ENCODE measurements around the gene SART1. TPM values are rescaled to one million over a fixed set of nuclear protein-coding genes. Genes with fewer than 3 reads are reported as not detected.
A peak's percentile ranks its signal among the peaks of the same experiment; 100 is the strongest.

SART1 gene
- total RNA-seq, 1 donor from 2014 or later = 28.8 TPM

DNA sequence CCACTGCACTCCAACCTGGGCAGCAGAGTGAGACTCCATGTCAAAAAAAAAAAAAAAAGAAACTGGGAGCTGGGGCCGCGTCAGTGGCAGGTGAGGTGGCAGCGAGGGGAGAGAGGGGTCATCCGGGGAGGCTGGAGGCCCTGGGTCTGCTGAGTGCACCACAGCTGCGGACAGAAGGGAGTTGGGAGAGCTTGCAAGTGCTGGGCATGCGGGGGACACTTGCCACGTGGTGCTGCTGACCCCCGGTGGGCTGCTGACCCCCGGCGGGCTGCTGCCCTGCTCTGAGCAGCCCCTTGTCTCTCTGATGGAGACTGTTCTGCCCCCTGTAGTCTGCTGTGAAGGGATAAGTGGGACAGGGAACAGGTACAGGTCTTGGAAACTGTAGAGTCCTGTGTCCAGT is 39.7 kb upstream of the SART1 start:
- no peak for TF ChIP-seq CTCF (conservative IDR thresholded peaks at IDR 0.05; ENCODE audit: low read depth, low read length)
- DNase-seq (ENCODE audit: low read depth) = no peak
- no peak overlapping the region for H3K4me3 ChIP-seq (ENCODE audit: low read depth, low read length)

- no peak for DNase-seq (ENCODE audit: low read depth)
- TF ChIP-seq CTCF (conservative IDR thresholded peaks at IDR 0.05; ENCODE audit: low read depth, low read length) = no peak
- no peak overlapping the region for H3K4me3 ChIP-seq (ENCODE audit: low read depth, low read length)
Measured at GRCh38 chr11:65922565-65922964, 39.0 kb upstream of the SART1 start.

- no peak for DNase-seq (ENCODE audit: low read depth)
- no peak for TF ChIP-seq CTCF (conservative IDR thresholded peaks at IDR 0.05; ENCODE audit: low read depth, low read length)
- H3K4me3 ChIP-seq (ENCODE audit: low read depth, low read length) = no peak overlapping the region
Measured at GRCh38 chr11:65925397-65925796, 36.1 kb upstream of the SART1 start.

GRCh38 chr11:65927904-65928397 is 33.6 kb upstream of the SART1 start:
- H3K4me3 ChIP-seq (ENCODE audit: low read depth, low read length) = no peak overlapping the region
- DNase-seq (ENCODE audit: low read depth) = no peak
- no peak for TF ChIP-seq CTCF (conservative IDR thresholded peaks at IDR 0.05; ENCODE audit: low read depth, low read length)

- DNase-seq (ENCODE audit: low read depth) = no peak
- TF ChIP-seq CTCF (conservative IDR thresholded peaks at IDR 0.05; ENCODE audit: low read depth, low read length) = no peak
- H3K4me3 ChIP-seq (ENCODE audit: low read depth, low read length) = no peak overlapping the region
Measured at GRCh38 chr11:65928667-65929066, 32.9 kb upstream of the SART1 start.

- H3K4me3 ChIP-seq (ENCODE audit: low read depth, low read length) = no peak overlapping the region
- peak; percentile 9 for TF ChIP-seq CTCF (conservative IDR thresholded peaks at IDR 0.05; ENCODE audit: low read depth, low read length)
- no peak for DNase-seq (ENCODE audit: low read depth)
Measured at GRCh38 chr11:65931773-65932557, 29.6 kb upstream of the SART1 start.

- no peak for TF ChIP-seq CTCF (conservative IDR thresholded peaks at IDR 0.05; ENCODE audit: low read depth, low read length)
- no peak for DNase-seq (ENCODE audit: low read depth)
- no peak overlapping the region for H3K4me3 ChIP-seq (ENCODE audit: low read depth, low read length)
Measured at GRCh38 chr11:65932558-65932919, 29.0 kb upstream of the SART1 start.
